HUES6 (cell line): Measurements from ENCODE around the gene SPEG.
"Not testable (repeated sequence)": the region's sequence is repeated elsewhere in the genome, so short reads cannot be mapped to it uniquely, and the experiment has no call there.

Source experiments
- H3K27ac ChIP-seq: 2 replicates; pipeline ENCODE4 v1.7.0; 2013; ENCODE audit warnings: low read depth, mild to moderate bottlenecking, low read length, inconsistent platforms
- H3K27me3 ChIP-seq: 2 replicates; pipeline ENCODE4 v1.6.1; 2013; ENCODE audit warnings: low read length; ENCODE audit not compliant: control insufficient read depth, insufficient read depth
- H3K36me3 ChIP-seq: 2 replicates; pipeline ENCODE4 v1.6.1; 2013; ENCODE audit warnings: low read length; ENCODE audit not compliant: control insufficient read depth, insufficient read depth
- H3K4me1 ChIP-seq: 2 replicates; pipeline ENCODE4 v1.6.1; 2013; ENCODE audit warnings: low read length; ENCODE audit not compliant: control insufficient read depth, insufficient read depth
- H3K4me3 ChIP-seq: 2 replicates; pipeline ENCODE4 v1.5.1; 2013; ENCODE audit warnings: low read depth, low read length
- H3K9ac ChIP-seq: one replicate; pipeline ENCODE4 v1.6.1; 2013; ENCODE audit warnings: mild to moderate bottlenecking, low read length
- H3K9me3 ChIP-seq: 2 replicates; pipeline ENCODE4 v1.6.1; 2013; ENCODE audit warnings: low read depth, low read length; ENCODE audit not compliant: control insufficient read depth, insufficient read depth

The SPEG gene

GRCh38 chr2:219405958-219406860, 28.4 kb upstream of the SPEG start:
- Histone ChIP-seq H3K4me1 (peaks cover 29% of the 10 kb centered on the region), H3K36me3 (no peaks in the 10 kb centered on the region), H3K27ac (no peak overlapping the region), H3K27me3 (no peaks in the 10 kb centered on the region), H3K4me3 (no peak overlapping the region), H3K9ac (no peak overlapping the region), H3K9me3 (no peaks in the 10 kb centered on the region)

- no peaks in the 10 kb centered on the region for H3K36me3 ChIP-seq
- peaks cover 28% of the 10 kb centered on the region for H3K4me1 ChIP-seq
- H3K9ac ChIP-seq = no peak overlapping the region
- H3K4me3 ChIP-seq = no peak overlapping the region
- no peaks in the 10 kb centered on the region for H3K9me3 ChIP-seq
- no peaks in the 10 kb centered on the region for H3K27me3 ChIP-seq
- no peak overlapping the region for H3K27ac ChIP-seq
Measured at GRCh38 chr2:219406861-219407230, 27.8 kb upstream of the SPEG start.

- H3K9me3 ChIP-seq, H3K4me3 ChIP-seq, H3K27me3 ChIP-seq, H3K27ac ChIP-seq, H3K36me3 ChIP-seq, H3K9ac ChIP-seq: not testable (repeated sequence)
- peaks cover 23% of the 10 kb centered on the region for H3K4me1 ChIP-seq
Measured at GRCh38 chr2:219407343-219407742, 27.3 kb upstream of the SPEG start.

- Histone ChIP-seq H3K9me3 (peaks cover 3% of the 10 kb centered on the region; the same call in 1 of the 2 replicates), H3K4me1 (peaks cover 17% of the 10 kb centered on the region), H3K4me3 (no peak overlapping the region), H3K9ac (no peak overlapping the region), H3K27me3 (no peaks in the 10 kb centered on the region), H3K27ac (no peak overlapping the region), H3K36me3 (no peaks in the 10 kb centered on the region)
Measured at GRCh38 chr2:219408204-219408603, 26.4 kb upstream of the SPEG start.

GRCh38 chr2:219408631-219409030, 26.0 kb upstream of the SPEG start:
- Histone ChIP-seq H3K4me3 (no peak overlapping the region), H3K9me3 (peaks cover 3% of the 10 kb centered on the region; the same call in 1 of the 2 replicates), H3K27ac (no peak overlapping the region), H3K36me3 (no peaks in the 10 kb centered on the region), H3K4me1 (peaks cover 16% of the 10 kb centered on the region), H3K9ac (no peak overlapping the region), H3K27me3 (no peaks in the 10 kb centered on the region)

GRCh38 chr2:219409619-219410018, 25.0 kb upstream of the SPEG start:
- Histone ChIP-seq H3K9ac (no peak overlapping the region), H3K9me3 (peaks cover 3% of the 10 kb centered on the region; the same call in 1 of the 2 replicates), H3K4me3 (no peak overlapping the region)

GRCh38 chr2:219410390-219410789, 24.3 kb upstream of the SPEG start:
- Histone ChIP-seq H3K4me1 (peaks cover 5% of the 10 kb centered on the region; the same call in 1 of the 2 replicates), H3K36me3 (no peaks in the 10 kb centered on the region), H3K27ac (no peak overlapping the region), H3K9me3 (peaks cover 3% of the 10 kb centered on the region; the same call in 1 of the 2 replicates), H3K4me3 (no peak overlapping the region), H3K9ac (no peak overlapping the region), H3K27me3 (no peaks in the 10 kb centered on the region)

More at GRCh38 chr2:219409619-219410018, 25.0 kb upstream of the SPEG start:
- no peaks in the 10 kb centered on the region for H3K27me3 ChIP-seq
- H3K4me1 ChIP-seq = peaks cover 11% of the 10 kb centered on the region
- H3K36me3 ChIP-seq = no peaks in the 10 kb centered on the region
- no peak overlapping the region for H3K27ac ChIP-seq

- Histone ChIP-seq H3K36me3 (no peaks in the 10 kb centered on the region), H3K9me3 (peaks cover 3% of the 10 kb centered on the region; the same call in 1 of the 2 replicates), H3K4me3 (no peak overlapping the region), H3K27ac (no peak overlapping the region), H3K4me1 (peaks cover 33% of the 10 kb centered on the region), H3K9ac (no peak overlapping the region), H3K27me3 (peaks cover 15% of the 10 kb centered on the region; the same call in 1 of the 2 replicates)
Measured at GRCh38 chr2:219414857-219415256, 19.8 kb upstream of the SPEG start.

- Histone ChIP-seq H3K4me1 (peaks cover 33% of the 10 kb centered on the region), H3K27ac (no peak overlapping the region), H3K9me3 (peaks cover 3% of the 10 kb centered on the region; the same call in 1 of the 2 replicates), H3K9ac (no peak overlapping the region), H3K27me3 (peaks cover 15% of the 10 kb centered on the region; the same call in 1 of the 2 replicates), H3K4me3 (no peak overlapping the region), H3K36me3 (no peaks in the 10 kb centered on the region)
Measured at GRCh38 chr2:219415580-219416234, 18.9 kb upstream of the SPEG start.

GRCh38 chr2:219416235-219416602, 18.4 kb upstream of the SPEG start:
- H3K4me1 ChIP-seq = peaks cover 33% of the 10 kb centered on the region
- no peak overlapping the region for H3K4me3 ChIP-seq
- peaks cover 3% of the 10 kb centered on the region; the same call in 1 of the 2 replicates for H3K9me3 ChIP-seq
- H3K9ac ChIP-seq = no peak overlapping the region
- peaks cover 15% of the 10 kb centered on the region; the same call in 1 of the 2 replicates for H3K27me3 ChIP-seq
- no peak overlapping the region for H3K27ac ChIP-seq
- no peaks in the 10 kb centered on the region for H3K36me3 ChIP-seq

GRCh38 chr2:219416938-219417337, 17.7 kb upstream of the SPEG start:
- no peak overlapping the region for H3K4me3 ChIP-seq
- H3K4me1 ChIP-seq = peaks cover 33% of the 10 kb centered on the region
- H3K36me3 ChIP-seq = no peaks in the 10 kb centered on the region
- peaks cover 15% of the 10 kb centered on the region; the same call in 1 of the 2 replicates for H3K27me3 ChIP-seq
- no peak overlapping the region for H3K27ac ChIP-seq
- no peak overlapping the region for H3K9ac ChIP-seq
- peaks cover 3% of the 10 kb centered on the region; the same call in 1 of the 2 replicates for H3K9me3 ChIP-seq
